Stomach (tissue), 4 donors: Measurements from ENCODE around the gene LRRC3.

Source experiments
- EP300 ChIP-seq: sonication (generic); formaldehyde crosslinking; IDR thresholded peaks from one replicate; pipeline ENCODE4 v1.6.1; 2017; ENCODE audit warnings: antibody characterized with exemption
- POLR2A ChIP-seq, 4 donors: fragments of 450-650 bp; IDR thresholded peaks; one replicate each; pipeline ENCODE4 v1.6.1; 2016; ENCODE audit warnings: antibody characterized with exemption in 4 of 4, control low read depth in 2 of 4, mild to moderate bottlenecking in 1 of 4, moderate library complexity in 1 of 4
- POLR2AphosphoS5 ChIP-seq, 3 donors: sonication (generic); formaldehyde crosslinking; IDR thresholded peaks; one replicate each; pipeline ENCODE4 v1.6.1; 2016; ENCODE audit warnings: antibody characterized with exemption in 3 of 3
- TF ChIP-seq, protein P1 (sequence below), 7 experiments: fragments of 450-650 bp in 4 of 7; fragments of 200-600 bp in 3 of 7; sonication (generic) in 3 of 7; IDR thresholded peaks; one replicate each; pipeline ENCODE4 v1.5.1; 2016 to 2019; ENCODE audit warnings: antibody characterized with exemption in 7 of 7, control low read depth in 2 of 7, mild to moderate bottlenecking in 1 of 7

DNA sequence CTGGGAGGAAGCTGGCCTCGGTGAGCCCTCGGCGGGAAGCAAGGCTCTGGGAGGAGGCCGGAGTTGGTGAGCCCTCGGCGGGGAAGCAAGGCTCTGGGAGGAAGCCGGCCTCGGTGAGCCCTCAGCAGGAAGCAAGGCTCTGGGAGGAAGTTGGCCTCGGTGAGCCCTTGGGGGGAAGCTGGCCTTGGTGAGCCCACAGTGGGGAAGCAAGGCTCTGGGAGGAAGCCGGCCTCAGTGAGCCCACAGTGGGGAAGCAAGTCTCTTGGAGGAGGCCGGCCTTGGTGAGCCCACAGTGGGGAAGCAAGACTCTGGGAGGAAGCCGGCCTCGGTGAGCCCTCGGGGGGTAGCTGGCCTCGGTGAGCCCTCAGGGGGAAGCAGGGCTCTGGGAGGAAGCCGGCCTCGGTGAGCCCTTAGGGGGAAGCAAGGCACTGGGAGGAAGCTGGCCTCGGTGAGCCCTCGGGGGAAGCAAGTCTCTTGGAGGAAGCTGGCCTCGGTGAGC is 48.6 kb downstream of the LRRC3 start:
- TF ChIP-seq POLR2AphosphoS5 (IDR thresholded peaks at IDR 0.05), result no peak
- TF ChIP-seq, protein P1, sequence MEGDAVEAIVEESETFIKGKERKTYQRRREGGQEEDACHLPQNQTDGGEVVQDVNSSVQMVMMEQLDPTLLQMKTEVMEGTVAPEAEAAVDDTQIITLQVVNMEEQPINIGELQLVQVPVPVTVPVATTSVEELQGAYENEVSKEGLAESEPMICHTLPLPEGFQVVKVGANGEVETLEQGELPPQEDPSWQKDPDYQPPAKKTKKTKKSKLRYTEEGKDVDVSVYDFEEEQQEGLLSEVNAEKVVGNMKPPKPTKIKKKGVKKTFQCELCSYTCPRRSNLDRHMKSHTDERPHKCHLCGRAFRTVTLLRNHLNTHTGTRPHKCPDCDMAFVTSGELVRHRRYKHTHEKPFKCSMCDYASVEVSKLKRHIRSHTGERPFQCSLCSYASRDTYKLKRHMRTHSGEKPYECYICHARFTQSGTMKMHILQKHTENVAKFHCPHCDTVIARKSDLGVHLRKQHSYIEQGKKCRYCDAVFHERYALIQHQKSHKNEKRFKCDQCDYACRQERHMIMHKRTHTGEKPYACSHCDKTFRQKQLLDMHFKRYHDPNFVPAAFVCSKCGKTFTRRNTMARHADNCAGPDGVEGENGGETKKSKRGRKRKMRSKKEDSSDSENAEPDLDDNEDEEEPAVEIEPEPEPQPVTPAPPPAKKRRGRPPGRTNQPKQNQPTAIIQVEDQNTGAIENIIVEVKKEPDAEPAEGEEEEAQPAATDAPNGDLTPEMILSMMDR (IDR thresholded peaks at IDR 0.05), result no peak
- TF ChIP-seq POLR2A (IDR thresholded peaks at IDR 0.05), result no peak
- TF ChIP-seq EP300, result no peak
